Type B pancreatic cell (in vitro differentiated cells): ENCODE measurements around the gene DNAAF1. TPM values are rescaled to one million over a fixed set of nuclear protein-coding genes. Genes with fewer than 3 reads are reported as not detected.

Source experiments
- DNase-seq: peaks from one replicate; pipeline ENCODE4 v3.0.0; 2021; ENCODE audit warnings: mixed read lengths; ENCODE audit not compliant: unreplicated experiment; ENCODE audit errors: extremely low spot score
- H3K27ac Mint-ChIP-seq: 2 replicates; pipeline ENCODE4 v1.8.0; 2021; ENCODE audit warnings: mild to moderate bottlenecking, mixed read lengths
- H3K27me3 Mint-ChIP-seq: 2 replicates; pipeline ENCODE4 v1.8.0; 2021; ENCODE audit warnings: mixed read lengths
- H3K36me3 Mint-ChIP-seq: 2 replicates; pipeline ENCODE4 v1.8.0; 2021; ENCODE audit warnings: mixed read lengths
- H3K4me1 Mint-ChIP-seq: one replicate; pipeline ENCODE4 v1.8.0; 2021; ENCODE audit warnings: mixed read lengths; ENCODE audit not compliant: unreplicated experiment
- H3K4me3 Mint-ChIP-seq: 2 replicates; pipeline ENCODE4 v1.8.0; 2021; ENCODE audit warnings: mild to moderate bottlenecking, mixed read lengths
- H3K9me3 Mint-ChIP-seq: 2 replicates; pipeline ENCODE4 v1.8.0; 2021; ENCODE audit warnings: mixed read lengths
- CTCF ChIP-seq: fragments of 200-600 bp; sonication (generic); conservative IDR thresholded peaks from 2 replicates; pipeline ENCODE4 v1.5.0; 2021; ENCODE audit warnings: antibody characterized with exemption, mild to moderate bottlenecking
- total RNA-seq: library from RNA; stranded (reverse); gene quantifications from 2 replicates; pipeline ENCODE4 v1.2.1, GENCODE V29; 2021; ENCODE audit warnings: low replicate concordance

The DNAAF1 gene
- total RNA-seq, 1 donor from 2014 or later: 3.2 TPM

- no peak for DNase-seq
- Mint-ChIP-seq H3K4me1 (peaks cover 22% of the 10 kb centered on the region), H3K4me3 (peak overlapping the region; percentile 23), H3K36me3 (no peaks in the 10 kb centered on the region), H3K27me3 (no peaks in the 10 kb centered on the region), H3K27ac (peak overlapping the region; percentile 64), H3K9me3 (no peaks in the 10 kb centered on the region)
- no peak for TF ChIP-seq CTCF
These were observed 32.6 kb downstream of the DNAAF1 start for GRCh38 chr16:84177741-84178073.

GRCh38 chr16:84178146-84178765 lies 33.1 kb downstream of the DNAAF1 start:
- Mint-ChIP-seq H3K27ac (peak overlapping the region; percentile 64), H3K4me3 (peak overlapping the region; percentile 23), H3K36me3 (no peaks in the 10 kb centered on the region), H3K9me3 (no peaks in the 10 kb centered on the region), H3K27me3 (no peaks in the 10 kb centered on the region), H3K4me1 (peaks cover 22% of the 10 kb centered on the region)
- no peak for DNase-seq
- TF ChIP-seq CTCF: no peak

GRCh38 chr16:84178892-84179611 lies 33.9 kb downstream of the DNAAF1 start:
- H3K4me1 Mint-ChIP-seq: peaks cover 22% of the 10 kb centered on the region
- H3K4me3 Mint-ChIP-seq: no peak overlapping the region
- no peak for TF ChIP-seq CTCF
- DNase-seq: no peak
- no peak overlapping the region for H3K27ac Mint-ChIP-seq
- no peaks in the 10 kb centered on the region for H3K9me3 Mint-ChIP-seq
- no peaks in the 10 kb centered on the region for H3K36me3 Mint-ChIP-seq
- H3K27me3 Mint-ChIP-seq: no peaks in the 10 kb centered on the region

- no peak for DNase-seq
- no peak for TF ChIP-seq CTCF
- Mint-ChIP-seq H3K4me1 (peaks cover 20% of the 10 kb centered on the region), H3K9me3 (no peaks in the 10 kb centered on the region), H3K27ac (no peak overlapping the region), H3K4me3 (no peak overlapping the region), H3K36me3 (peaks cover 5% of the 10 kb centered on the region), H3K27me3 (no peaks in the 10 kb centered on the region)
These were observed 34.7 kb downstream of the DNAAF1 start for GRCh38 chr16:84179612-84180320.

- no peak for TF ChIP-seq CTCF
- Mint-ChIP-seq H3K36me3 (peaks cover 5% of the 10 kb centered on the region), H3K27ac (no peak overlapping the region), H3K4me3 (no peak overlapping the region), H3K9me3 (no peaks in the 10 kb centered on the region), H3K4me1 (peaks cover 20% of the 10 kb centered on the region), H3K27me3 (no peaks in the 10 kb centered on the region)
- no peak for DNase-seq
These were observed 35.5 kb downstream of the DNAAF1 start for GRCh38 chr16:84180519-84181140.
